Measurements from ENCODE around the gene SHE.

SHE gene

DNA sequence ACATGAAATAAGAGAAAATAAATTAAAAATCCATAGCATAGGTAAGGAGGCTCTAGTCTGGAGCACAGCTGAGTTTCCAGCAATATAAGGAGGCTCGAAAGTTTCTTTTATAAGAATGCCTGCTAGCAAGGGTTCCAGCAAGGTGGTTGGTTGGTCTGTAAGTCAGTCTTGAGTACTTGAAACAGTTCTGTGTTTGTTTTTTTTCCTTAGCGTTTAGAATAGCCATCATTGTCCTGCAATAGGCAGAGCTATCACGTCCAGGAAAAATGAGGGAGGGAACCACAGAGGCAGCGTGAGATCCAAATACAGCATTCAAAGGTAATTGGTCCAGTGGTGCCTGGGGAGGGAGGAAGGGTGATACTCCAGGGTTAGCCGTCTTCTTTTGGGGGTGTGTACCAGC lies 47.9 kb upstream of the SHE start:
- Histone ChIP-seq H3K79me2 (ENCODE audit: insufficient read depth, low read length) (no peaks in the 10 kb centered on the region), H3K27ac (ENCODE audit: low read length) (no peak overlapping the region), H2AFZ (ENCODE audit: low read depth, low read length) (no peak overlapping the region), H4K20me1 (ENCODE audit: insufficient read depth, low read length) (peaks cover 30% of the 10 kb centered on the region), H3K4me2 (ENCODE audit: insufficient read depth, low read length) (0 out of 2 replicates have a peak overlapping the region, but pooled peaks have one; percentile 5), H3K27me3 (ENCODE audit: insufficient read depth, low read length, poor library complexity) (no peaks in the 10 kb centered on the region), H3K4me3 (ENCODE audit: low read depth in 1 of 2, low read length in 2 of 2) (no peak overlapping the region), H3K4me1 (ENCODE audit: insufficient read depth, low read length) (peaks cover 11% of the 10 kb centered on the region; the same call in 1 of the 2 replicates), H3K9ac (ENCODE audit: low read depth, low read length) (no peak overlapping the region), H3K36me3 (ENCODE audit: insufficient read depth, low read length) (peaks cover 66% of the 10 kb centered on the region), H3K9me3 (ENCODE audit: insufficient read depth, low read length, severe bottlenecking) (no peaks in the 10 kb centered on the region)
- TF ChIP-seq, protein P1, sequence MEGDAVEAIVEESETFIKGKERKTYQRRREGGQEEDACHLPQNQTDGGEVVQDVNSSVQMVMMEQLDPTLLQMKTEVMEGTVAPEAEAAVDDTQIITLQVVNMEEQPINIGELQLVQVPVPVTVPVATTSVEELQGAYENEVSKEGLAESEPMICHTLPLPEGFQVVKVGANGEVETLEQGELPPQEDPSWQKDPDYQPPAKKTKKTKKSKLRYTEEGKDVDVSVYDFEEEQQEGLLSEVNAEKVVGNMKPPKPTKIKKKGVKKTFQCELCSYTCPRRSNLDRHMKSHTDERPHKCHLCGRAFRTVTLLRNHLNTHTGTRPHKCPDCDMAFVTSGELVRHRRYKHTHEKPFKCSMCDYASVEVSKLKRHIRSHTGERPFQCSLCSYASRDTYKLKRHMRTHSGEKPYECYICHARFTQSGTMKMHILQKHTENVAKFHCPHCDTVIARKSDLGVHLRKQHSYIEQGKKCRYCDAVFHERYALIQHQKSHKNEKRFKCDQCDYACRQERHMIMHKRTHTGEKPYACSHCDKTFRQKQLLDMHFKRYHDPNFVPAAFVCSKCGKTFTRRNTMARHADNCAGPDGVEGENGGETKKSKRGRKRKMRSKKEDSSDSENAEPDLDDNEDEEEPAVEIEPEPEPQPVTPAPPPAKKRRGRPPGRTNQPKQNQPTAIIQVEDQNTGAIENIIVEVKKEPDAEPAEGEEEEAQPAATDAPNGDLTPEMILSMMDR (IDR thresholded peaks at IDR 0.05; ENCODE audit: borderline replicate concordance, extremely low read depth, low read length, poor library complexity, severe bottlenecking): no peak
- TF ChIP-seq EZH2 (IDR thresholded peaks at IDR 0.05; ENCODE audit: borderline replicate concordance, low read depth, low read length, severe bottlenecking): no peak
- DNase-seq: no peak
- no peak for ATAC-seq (ENCODE audit: insufficient read depth, low read depth)

DNA sequence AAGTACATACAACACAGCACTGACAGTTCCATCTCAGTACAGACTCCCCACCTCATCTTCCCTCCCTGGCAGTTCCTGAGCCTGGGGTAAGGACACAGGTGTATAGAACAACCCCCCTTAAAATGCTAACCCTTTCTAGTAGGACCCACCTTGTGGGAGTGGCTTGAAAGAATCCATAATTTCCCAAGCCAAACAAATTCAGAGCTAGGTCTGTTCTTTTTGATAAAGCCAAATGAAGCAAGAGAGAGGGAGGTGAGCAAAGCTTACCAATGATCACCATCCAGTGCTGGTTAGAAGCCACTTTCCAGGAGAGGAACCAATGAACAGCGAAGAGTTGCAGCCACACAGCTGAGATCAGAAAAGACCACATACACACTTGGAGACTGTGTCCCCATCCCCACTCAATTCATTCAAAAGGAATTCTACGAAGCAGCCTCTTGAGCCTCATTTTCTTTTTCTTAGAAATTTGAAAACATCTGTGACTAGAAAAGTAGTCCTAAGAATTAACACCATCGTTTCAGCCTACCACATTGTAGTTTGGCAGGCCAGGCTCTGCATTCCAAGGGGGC lies 47.1 kb upstream of the SHE start:
- ATAC-seq (ENCODE audit: insufficient read depth, low read depth) (no peak), DNase-seq (no peak)
- H3K9ac ChIP-seq (ENCODE audit: low read depth, low read length): no peak overlapping the region
- no peak overlapping the region for H3K27ac ChIP-seq (ENCODE audit: low read length)
- peaks cover 11% of the 10 kb centered on the region; the same call in 1 of the 2 replicates for H3K4me1 ChIP-seq (ENCODE audit: insufficient read depth, low read length)
- H3K27me3 ChIP-seq (ENCODE audit: insufficient read depth, low read length, poor library complexity): no peaks in the 10 kb centered on the region
- no peak overlapping the region for H2AFZ ChIP-seq (ENCODE audit: low read depth, low read length)
- H3K4me3 ChIP-seq (ENCODE audit: low read depth in 1 of 2, low read length in 2 of 2): no peak overlapping the region
- no peaks in the 10 kb centered on the region for H3K9me3 ChIP-seq (ENCODE audit: insufficient read depth, low read length, severe bottlenecking)
- H3K79me2 ChIP-seq (ENCODE audit: insufficient read depth, low read length): no peaks in the 10 kb centered on the region
- H3K4me2 ChIP-seq (ENCODE audit: insufficient read depth, low read length): peak overlapping the region; percentile 29; the same call in 1 of the 2 replicates
- no peak for TF ChIP-seq EZH2 (IDR thresholded peaks at IDR 0.05; ENCODE audit: borderline replicate concordance, low read depth, low read length, severe bottlenecking)
- TF ChIP-seq, protein P1 (IDR thresholded peaks at IDR 0.05; ENCODE audit: borderline replicate concordance, extremely low read depth, low read length, poor library complexity, severe bottlenecking): no peak
- peaks cover 30% of the 10 kb centered on the region for H4K20me1 ChIP-seq (ENCODE audit: insufficient read depth, low read length)
- H3K36me3 ChIP-seq (ENCODE audit: insufficient read depth, low read length): peaks cover 58% of the 10 kb centered on the region

DNA sequence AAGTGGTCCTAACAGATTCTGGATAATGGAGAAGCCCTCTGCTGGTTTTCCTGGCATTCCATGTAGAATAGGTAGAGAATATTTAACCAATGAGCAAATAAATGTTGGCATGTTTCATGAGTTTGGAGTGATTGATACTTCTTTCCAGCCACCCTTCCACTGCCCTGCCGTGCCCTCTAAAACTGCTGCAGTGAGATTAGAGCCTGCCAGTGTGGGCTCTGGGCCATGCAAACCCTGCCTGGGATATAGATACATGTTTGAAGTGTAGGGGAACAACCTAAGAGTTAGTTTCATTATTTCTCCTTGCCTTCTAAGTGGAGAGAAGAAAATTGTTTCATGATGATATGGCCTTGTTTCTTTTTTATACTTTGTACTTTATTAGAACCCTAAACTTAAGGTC lies 45.8 kb upstream of the SHE start:
- Histone ChIP-seq H2AFZ (ENCODE audit: low read depth, low read length) (no peak overlapping the region), H3K79me2 (ENCODE audit: insufficient read depth, low read length) (no peaks in the 10 kb centered on the region), H4K20me1 (ENCODE audit: insufficient read depth, low read length) (peaks cover 30% of the 10 kb centered on the region), H3K27ac (ENCODE audit: low read length) (no peak overlapping the region), H3K9ac (ENCODE audit: low read depth, low read length) (no peak overlapping the region), H3K27me3 (ENCODE audit: insufficient read depth, low read length, poor library complexity) (no peaks in the 10 kb centered on the region), H3K4me2 (ENCODE audit: insufficient read depth, low read length) (no peak overlapping the region), H3K4me1 (ENCODE audit: insufficient read depth, low read length) (peaks cover 11% of the 10 kb centered on the region; the same call in 1 of the 2 replicates), H3K4me3 (ENCODE audit: low read depth in 1 of 2, low read length in 2 of 2) (no peak overlapping the region), H3K36me3 (ENCODE audit: insufficient read depth, low read length) (peaks cover 45% of the 10 kb centered on the region), H3K9me3 (ENCODE audit: insufficient read depth, low read length, severe bottlenecking) (no peaks in the 10 kb centered on the region)
- TF ChIP-seq EZH2 (IDR thresholded peaks at IDR 0.05; ENCODE audit: borderline replicate concordance, low read depth, low read length, severe bottlenecking): no peak
- TF ChIP-seq, protein P1 (IDR thresholded peaks at IDR 0.05; ENCODE audit: borderline replicate concordance, extremely low read depth, low read length, poor library complexity, severe bottlenecking): no peak
- DNase-seq: no peak
- ATAC-seq (ENCODE audit: insufficient read depth, low read depth): no peak
